SU-DHL-6 (cell line): ENCODE measurements around the gene EYS.

Experiments used
- EZH2phosphoT487 ChIP-seq: fragments of 200-600 bp; sonication (generic), shearing (Covaris generic); conservative IDR thresholded peaks from 2 replicates; pipeline ENCODE4 v1.6.1; 2018; ENCODE audit warnings: mild to moderate bottlenecking, antibody characterized with exemption, low read length, moderate library complexity, mixed read lengths
- TF ChIP-seq, protein P1 (sequence below): fragments of 200-600 bp; sonication (generic); IDR thresholded peaks from one replicate; pipeline ENCODE4 v1.5.1; 2017; ENCODE audit warnings: antibody characterized with exemption, mild to moderate bottlenecking, low read length, moderate library complexity; ENCODE audit not compliant: insufficient read depth, poor library complexity, severe bottlenecking

DNA sequence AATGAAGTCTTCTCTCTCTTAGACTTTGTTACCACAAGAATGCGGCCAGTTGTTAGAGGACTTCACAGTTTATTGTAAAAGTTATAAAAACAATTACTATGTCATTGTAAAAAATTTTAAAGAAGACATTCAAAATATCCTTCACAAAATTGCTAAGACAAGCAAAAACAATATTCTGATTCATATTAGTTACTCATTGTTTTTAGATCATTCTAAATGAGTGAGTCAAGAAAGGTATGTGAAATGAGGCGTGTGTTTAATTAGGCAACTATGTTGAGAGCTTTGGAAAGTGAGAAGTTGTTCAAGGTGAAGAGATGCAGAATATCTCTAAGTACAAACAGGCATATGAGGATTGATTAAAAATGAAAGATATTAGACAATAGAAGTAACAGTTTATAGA, 875.3 kb downstream of the EYS start:
- TF ChIP-seq, protein P1, sequence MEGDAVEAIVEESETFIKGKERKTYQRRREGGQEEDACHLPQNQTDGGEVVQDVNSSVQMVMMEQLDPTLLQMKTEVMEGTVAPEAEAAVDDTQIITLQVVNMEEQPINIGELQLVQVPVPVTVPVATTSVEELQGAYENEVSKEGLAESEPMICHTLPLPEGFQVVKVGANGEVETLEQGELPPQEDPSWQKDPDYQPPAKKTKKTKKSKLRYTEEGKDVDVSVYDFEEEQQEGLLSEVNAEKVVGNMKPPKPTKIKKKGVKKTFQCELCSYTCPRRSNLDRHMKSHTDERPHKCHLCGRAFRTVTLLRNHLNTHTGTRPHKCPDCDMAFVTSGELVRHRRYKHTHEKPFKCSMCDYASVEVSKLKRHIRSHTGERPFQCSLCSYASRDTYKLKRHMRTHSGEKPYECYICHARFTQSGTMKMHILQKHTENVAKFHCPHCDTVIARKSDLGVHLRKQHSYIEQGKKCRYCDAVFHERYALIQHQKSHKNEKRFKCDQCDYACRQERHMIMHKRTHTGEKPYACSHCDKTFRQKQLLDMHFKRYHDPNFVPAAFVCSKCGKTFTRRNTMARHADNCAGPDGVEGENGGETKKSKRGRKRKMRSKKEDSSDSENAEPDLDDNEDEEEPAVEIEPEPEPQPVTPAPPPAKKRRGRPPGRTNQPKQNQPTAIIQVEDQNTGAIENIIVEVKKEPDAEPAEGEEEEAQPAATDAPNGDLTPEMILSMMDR = no peak
- no peak for TF ChIP-seq EZH2phosphoT487
